ENCODE results near the gene CHD6. TPM values are rescaled to one million over a fixed set of nuclear protein-coding genes. Genes with fewer than 3 reads are reported as not detected.

The CHD6 gene
- total RNA-seq, 1 experiment from 2014 or later: 14.2 TPM

DNA sequence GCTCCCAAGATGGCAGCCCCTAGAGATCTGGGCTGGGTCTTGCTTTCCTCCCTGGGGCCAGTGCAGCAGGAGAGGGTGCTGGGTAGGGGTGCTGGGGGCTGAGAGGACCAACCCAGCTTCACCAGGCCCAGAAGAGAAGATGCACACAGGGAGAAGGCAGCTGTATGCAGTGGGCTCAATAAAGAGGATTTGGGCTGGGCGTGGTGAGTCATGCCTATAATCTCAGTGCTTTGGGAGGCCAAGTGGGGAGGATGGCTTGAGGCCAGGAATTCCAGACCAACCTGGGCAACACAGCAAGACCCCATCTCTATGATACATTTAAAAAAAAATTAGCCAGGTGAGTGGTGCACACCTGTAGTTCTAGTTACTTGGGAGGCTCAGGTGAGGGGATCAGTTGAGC, 225.9 kb downstream of the CHD6 start:
- no peak for DNase-seq (ENCODE audit: low spot score)
- in situ Hi-C loops (cut with HindIII; ENCODE audit: low sequenced_read_pairs): no loop called here

DNA sequence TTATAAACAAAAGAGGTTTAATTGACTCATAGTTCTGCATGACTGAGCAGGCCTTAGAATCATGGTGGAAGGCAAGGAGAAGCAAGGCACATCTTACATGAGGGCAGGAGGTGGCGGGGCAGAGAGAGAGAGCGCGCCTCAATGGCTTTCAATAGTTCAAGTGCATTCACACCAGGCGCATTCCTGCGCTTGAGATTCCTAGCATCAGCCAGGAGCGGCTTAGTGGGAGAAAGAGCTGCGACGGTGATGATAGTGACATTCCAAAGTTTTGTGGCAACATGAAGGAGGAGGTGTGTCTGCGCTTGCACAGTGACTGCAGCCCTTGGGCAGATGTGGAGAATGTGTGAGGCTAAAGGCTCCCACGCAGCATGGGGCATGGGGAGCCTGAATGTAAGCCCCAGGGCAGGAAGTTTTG, 226.6 kb downstream of the CHD6 start:
- DNase-seq (ENCODE audit: low spot score): no peak
- in situ Hi-C loops (cut with HindIII; ENCODE audit: low sequenced_read_pairs): no loop called here

DNA sequence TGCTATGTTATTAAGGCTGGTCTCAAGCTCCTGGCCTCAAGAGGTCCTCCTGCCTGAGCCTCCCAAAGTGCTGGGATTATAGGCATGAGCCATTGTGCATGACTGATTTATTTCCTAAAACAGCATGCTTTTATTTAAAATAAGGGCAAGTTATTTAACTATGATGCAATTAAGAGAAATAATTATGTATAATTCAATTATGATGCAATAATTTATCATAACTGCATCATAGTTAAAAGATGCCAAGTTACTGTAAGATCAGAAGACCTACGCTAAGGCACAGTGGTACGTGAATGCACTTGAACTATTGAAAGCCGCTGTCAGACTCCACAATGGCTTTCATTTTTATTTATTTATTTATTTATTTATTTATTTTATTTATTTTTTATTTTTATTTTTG, 227.3 kb downstream of the CHD6 start:
- in situ Hi-C loops (cut with HindIII; ENCODE audit: low sequenced_read_pairs): no loop called here
- no peak for DNase-seq (ENCODE audit: low spot score)

- in situ Hi-C loops (cut with HindIII; ENCODE audit: low sequenced_read_pairs): no loop called here
- DNase-seq (ENCODE audit: low spot score): no peak
Measured at GRCh38 chr20:41387444-41387851, 230.7 kb downstream of the CHD6 start.

GRCh38 chr20:41386502-41387427, 231.4 kb downstream of the CHD6 start:
- DNase-seq (ENCODE audit: low spot score): no peak
- in situ Hi-C loops (cut with HindIII; ENCODE audit: low sequenced_read_pairs): no loop called here

DNA sequence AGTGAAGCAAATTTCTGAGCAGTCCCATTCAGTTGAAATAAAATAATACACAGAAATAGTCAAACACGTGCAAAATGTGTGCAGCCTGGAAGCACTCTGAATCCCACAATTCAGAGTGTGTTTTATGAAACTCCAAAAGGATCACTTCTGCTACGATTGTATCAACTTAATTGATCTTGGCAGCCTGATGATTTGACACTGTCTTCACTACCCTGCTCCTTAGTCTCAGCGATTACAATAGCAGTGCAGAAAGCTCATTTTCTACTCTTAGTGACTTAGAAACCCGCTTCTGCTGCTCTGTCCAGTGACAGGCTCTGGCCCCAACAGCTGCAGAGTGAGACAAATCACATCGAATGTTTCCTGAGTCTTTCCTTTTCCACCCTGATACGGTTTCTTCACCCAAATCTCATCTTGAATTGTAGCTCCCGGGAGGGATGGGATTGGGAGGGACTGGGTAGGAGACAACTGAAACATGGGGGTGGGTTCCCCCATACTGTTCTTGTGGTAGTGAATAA, 235.3 kb downstream of the CHD6 start:
- in situ Hi-C loops (cut with HindIII; ENCODE audit: low sequenced_read_pairs): no loop called here

GRCh38 chr20:41380551-41381193, 237.5 kb downstream of the CHD6 start:
- no peak for DNase-seq (ENCODE audit: low spot score)
- in situ Hi-C loops (cut with HindIII; ENCODE audit: low sequenced_read_pairs): no loop called here

More for the DNA sequence above, 235.3 kb downstream of the CHD6 start:
- DNase-seq (ENCODE audit: low spot score): no peak

- no peak for DNase-seq (ENCODE audit: low spot score)
- in situ Hi-C loops (cut with HindIII; ENCODE audit: low sequenced_read_pairs): no loop called here
Measured at GRCh38 chr20:41379551-41379950, 238.6 kb downstream of the CHD6 start.

- in situ Hi-C loops (cut with HindIII; ENCODE audit: low sequenced_read_pairs): no loop called here
- DNase-seq (ENCODE audit: low spot score): no peak
Measured at GRCh38 chr20:41377275-41377674, 240.9 kb downstream of the CHD6 start.

DNA sequence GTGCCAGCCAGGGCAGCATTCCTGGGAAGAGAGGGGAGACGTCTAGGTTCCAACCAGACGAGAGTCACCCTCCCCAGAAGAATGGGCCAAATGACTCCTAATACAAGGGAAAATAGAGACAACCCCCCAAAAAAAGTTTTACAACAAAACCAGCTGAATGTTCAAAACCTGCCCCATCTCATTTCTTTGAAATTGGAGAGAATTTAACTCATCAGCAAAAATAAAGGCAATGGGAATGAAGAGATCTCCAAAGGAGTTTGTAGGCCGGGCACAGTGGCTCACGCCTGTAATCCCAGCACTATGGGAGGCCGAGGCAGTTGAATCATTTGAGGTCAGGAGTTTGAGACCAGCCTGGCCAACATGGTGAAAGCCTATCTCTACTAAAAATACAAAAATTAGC, 241.8 kb downstream of the CHD6 start:
- DNase-seq (ENCODE audit: low spot score): no peak
- in situ Hi-C loops (cut with HindIII; ENCODE audit: low sequenced_read_pairs): no loop called here

DNA sequence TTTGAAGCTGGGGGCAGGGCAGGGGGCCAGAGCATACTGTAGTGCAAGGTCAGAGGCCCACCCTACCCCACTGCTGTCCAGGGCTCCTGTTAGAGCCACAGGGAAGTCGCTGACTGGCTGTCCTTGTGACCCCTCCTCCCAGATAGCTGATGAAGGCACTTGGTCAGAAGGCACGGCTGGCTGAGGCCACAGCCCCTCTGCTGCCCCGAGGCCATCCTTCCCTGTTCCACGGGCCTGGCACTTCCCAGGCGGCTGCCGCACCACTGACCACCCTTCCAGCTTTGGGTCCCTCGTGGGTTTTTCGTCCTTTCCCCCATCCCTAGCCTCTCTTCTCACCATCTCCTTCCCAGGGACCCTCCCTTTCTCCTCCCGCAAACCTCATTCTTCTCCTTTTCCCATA, 242.3 kb downstream of the CHD6 start:
- DNase-seq (ENCODE audit: low spot score): no peak
- in situ Hi-C loops (cut with HindIII; ENCODE audit: low sequenced_read_pairs): no loop called here

DNA sequence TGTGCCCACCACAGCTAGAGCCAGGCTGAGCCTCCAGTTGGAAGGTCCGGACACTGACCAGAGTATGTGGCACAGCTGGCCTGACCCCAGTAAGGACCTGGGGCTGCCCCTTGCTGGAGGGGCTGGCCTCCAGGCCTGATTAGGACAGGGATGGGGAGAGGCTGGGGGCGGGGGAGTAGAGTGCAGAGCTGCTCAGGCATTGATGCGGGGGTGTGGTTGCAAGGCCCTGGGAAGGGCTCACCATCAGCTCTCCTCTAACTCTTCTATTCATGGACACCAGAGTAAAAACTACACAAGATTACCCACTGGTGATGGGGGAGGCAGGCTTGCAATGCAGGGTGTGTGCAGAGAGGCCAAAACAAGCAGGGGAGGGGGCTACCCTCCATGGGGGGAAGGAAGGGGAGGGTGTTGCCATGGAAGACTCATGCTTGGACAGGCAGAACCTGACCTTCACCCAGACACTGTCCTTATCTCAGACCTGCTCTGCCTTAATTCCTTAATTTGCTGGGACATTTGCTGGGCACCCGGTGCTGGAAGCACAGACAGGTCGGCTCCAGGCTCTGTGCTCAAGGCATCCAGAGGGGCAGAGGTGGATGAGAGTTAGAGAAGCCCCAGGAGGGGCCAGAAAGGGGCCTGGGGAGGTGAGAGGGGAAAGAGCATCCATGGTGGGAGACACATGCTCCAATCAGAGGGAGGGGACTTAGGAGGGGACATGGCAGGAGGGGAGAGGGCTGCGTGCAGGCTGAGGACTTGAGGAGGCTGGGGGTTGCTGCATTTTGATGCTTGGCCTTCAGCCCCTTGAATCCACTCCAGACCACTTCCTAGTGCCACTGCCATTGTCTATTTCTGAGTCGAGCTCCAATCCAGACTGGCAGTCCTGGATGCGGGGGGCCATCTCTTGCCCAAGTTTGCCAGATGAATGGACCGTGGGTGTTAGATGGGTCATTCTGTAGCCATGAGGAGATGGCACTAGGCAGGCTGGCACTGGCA, 244.0 kb downstream of the CHD6 start:
- DNase-seq (ENCODE audit: low spot score): no peak
- in situ Hi-C loops (cut with HindIII; ENCODE audit: low sequenced_read_pairs): no loop called here

- no peak for DNase-seq (ENCODE audit: low spot score)
- in situ Hi-C loops (cut with HindIII; ENCODE audit: low sequenced_read_pairs): no loop called here
Measured at GRCh38 chr20:41373251-41373783, 244.9 kb downstream of the CHD6 start.

DNA sequence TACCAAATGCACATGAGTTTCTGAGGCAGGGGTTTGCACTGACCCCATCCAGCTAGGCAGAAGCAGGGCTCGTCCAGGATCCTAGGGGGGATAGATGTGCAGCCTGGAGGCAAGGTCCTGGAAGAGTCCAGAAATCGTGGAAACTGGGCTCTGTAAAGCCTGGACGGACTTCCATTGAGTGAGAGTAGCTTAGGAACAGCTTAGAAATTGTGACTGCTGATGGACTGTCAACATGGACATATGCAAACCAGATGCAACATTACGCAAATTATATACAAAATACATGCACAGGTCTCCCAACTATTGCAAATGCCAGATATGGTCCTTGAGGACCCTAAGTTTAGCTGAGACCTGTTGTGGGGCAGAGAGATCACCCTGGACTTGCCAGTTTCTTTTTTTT, 246.8 kb downstream of the CHD6 start:
- DNase-seq (ENCODE audit: low spot score): no peak
- in situ Hi-C loops (cut with HindIII; ENCODE audit: low sequenced_read_pairs): no loop called here

GRCh38 chr20:41370176-41370575, 248.0 kb downstream of the CHD6 start:
- in situ Hi-C loops (cut with HindIII; ENCODE audit: low sequenced_read_pairs): no loop called here
- DNase-seq (ENCODE audit: low spot score): no peak

- in situ Hi-C loops (cut with HindIII; ENCODE audit: low sequenced_read_pairs): no loop called here
- no peak for DNase-seq (ENCODE audit: low spot score)
Measured at GRCh38 chr20:41369673-41370072, 248.5 kb downstream of the CHD6 start.

DNA sequence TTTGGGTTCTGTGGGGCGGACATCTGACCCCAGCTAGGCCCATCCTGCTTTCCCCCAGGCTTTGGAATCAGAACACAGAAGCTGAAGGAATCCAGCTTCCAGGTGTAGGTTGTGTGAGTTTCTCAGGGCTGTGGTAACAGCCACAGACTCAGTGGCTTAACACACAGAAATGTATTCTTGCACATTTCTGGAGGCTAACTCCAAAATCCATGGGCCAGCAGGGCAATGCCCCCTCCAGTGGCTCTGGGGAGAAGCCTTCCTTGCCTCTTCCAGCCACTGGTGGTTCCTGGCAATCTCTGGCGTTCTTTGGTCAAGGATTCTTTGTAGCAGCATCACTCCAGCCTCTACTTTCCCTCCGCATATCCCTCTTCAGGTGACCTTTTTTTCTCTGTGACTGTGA, 250.2 kb downstream of the CHD6 start:
- DNase-seq (ENCODE audit: low spot score): no peak
- in situ Hi-C loops (cut with HindIII; ENCODE audit: low sequenced_read_pairs): no loop called here

DNA sequence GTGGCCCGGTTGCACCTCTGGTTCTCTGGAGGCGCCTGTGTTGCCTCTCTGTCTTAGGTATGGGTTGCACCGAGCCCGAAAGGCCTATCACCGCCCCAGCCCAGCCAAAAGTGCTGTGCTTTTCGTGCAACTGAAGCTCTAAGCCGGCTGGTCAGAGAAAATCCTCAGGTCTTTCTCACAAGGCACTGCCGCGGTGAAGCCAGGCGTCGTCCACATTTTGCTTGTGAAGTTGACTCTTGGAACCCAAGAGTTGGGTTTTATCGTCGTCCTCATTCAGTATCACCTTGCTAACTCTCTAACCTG, 250.8 kb downstream of the CHD6 start:
- in situ Hi-C loops (cut with HindIII; ENCODE audit: low sequenced_read_pairs): no loop called here
- DNase-seq (ENCODE audit: low spot score): no peak
